RWPE2 (cell line): Measurements from ENCODE around the gene SLC1A2.
A peak's percentile ranks its signal among the peaks of the same experiment; 100 is the strongest.

Experiments
- ATAC-seq: fragments of 200-7000 bp; cut with Tn5 transposase; 3 replicates; pipeline ENCODE4 v1.9.1; 2021; ENCODE audit warnings: low read depth
- DNase-seq: peaks from one replicate; pipeline ENCODE4 v3.0.0-alpha.2; 2020; ENCODE audit warnings: low spot score
- H3K27ac ChIP-seq: fragments of 450-650 bp; 2 replicates; pipeline ENCODE4 v1.5.1; 2017; ENCODE audit warnings: mild to moderate bottlenecking; ENCODE audit not compliant: poor library complexity, severe bottlenecking
- H3K27me3 ChIP-seq: fragments of 250-450 bp; sonication (Bioruptor Pico); 2 replicates; pipeline ENCODE4 v1.5.1; 2021; ENCODE audit warnings: mild to moderate bottlenecking, moderate library complexity; ENCODE audit not compliant: insufficient read depth, poor library complexity, severe bottlenecking
- H3K36me3 ChIP-seq: fragments of 250-450 bp; sonication (Bioruptor Pico); 2 replicates; pipeline ENCODE4 v1.5.1; 2020; ENCODE audit warnings: low read depth, mild to moderate bottlenecking, moderate library complexity
- H3K4me1 ChIP-seq: fragments of 250-450 bp; sonication (Bioruptor Pico); 2 replicates; pipeline ENCODE4 v1.5.1; 2021; ENCODE audit warnings: mild to moderate bottlenecking, moderate library complexity; ENCODE audit not compliant: insufficient read depth, poor library complexity, severe bottlenecking
- H3K4me3 ChIP-seq: fragments of 250-450 bp; sonication (Bioruptor Pico); 2 replicates; pipeline ENCODE4 v1.5.1; 2021; ENCODE audit warnings: mild to moderate bottlenecking, moderate library complexity; ENCODE audit not compliant: severe bottlenecking
- H3K9me3 ChIP-seq: fragments of 250-450 bp; sonication (Bioruptor Pico); 2 replicates; pipeline ENCODE4 v1.5.1; 2021; ENCODE audit warnings: mild to moderate bottlenecking, moderate library complexity; ENCODE audit not compliant: severe bottlenecking
- TF ChIP-seq, protein P1 (sequence below): fragments of 450-650 bp; IDR thresholded peaks from one replicate; pipeline ENCODE4 v1.5.1; 2017; ENCODE audit warnings: mild to moderate bottlenecking, moderate library complexity; ENCODE audit not compliant: poor library complexity, severe bottlenecking

Gene SLC1A2

DNA sequence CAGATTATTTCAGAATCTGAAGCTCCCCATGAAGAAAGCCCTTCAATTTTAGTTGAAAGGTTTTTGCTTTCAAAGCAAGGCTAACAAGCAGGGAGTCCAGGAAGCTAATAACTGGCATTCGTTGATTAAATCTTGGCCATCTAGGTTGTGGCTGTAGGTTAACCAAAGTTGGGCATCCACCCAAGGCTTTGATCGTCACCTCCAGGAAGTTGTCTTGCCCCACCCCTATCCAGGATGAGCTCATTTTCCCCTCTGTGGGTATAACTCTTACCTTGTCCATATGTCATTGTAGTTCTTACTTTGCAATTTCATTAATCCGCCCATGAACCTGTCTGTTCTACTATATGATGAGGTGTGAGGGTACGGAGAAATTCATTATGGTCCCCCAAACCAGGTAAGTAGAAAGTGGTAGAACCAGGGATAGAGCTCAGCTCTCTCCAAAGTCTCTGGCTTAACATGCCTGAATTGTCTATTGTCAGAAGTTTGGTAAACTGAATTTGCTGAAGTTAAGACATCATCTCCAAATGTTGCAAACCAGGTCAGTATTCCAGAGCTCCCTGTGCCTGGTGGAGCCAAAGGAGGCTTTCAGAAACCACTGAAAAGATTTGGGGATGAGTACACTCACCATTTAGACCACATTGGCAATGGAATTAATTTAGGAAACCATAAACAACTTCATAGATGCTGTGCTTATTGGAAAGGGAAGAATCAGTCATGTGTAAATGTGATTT, 183.3 kb downstream of the SLC1A2 start:
- peak; percentile 73 for ATAC-seq

DNA sequence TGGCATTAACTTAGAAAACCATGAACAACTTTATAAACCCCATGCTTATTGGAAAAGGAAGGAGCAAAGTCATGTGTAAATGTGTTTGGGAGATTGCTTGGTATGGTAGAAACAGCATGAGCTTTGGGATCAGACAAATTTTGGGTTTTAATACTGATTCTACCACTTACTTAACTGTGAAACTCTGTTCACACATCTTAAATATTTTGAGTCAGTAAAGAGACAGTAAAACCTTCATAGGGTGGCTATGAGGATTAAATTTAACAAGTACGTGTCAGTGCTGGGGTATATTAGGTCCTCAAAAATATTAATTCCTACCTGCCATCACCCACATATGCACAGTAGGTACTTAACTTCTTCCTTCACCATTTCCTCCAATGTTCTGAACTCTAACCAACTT, 183.9 kb downstream of the SLC1A2 start:
- Histone ChIP-seq H3K27me3 (no peaks in the 10 kb centered on the region), H3K9me3 (no peaks in the 10 kb centered on the region), H3K4me1 (peaks cover 24% of the 10 kb centered on the region), H3K4me3 (no peak overlapping the region), H3K27ac (peak overlapping the region; percentile 24), H3K36me3 (peaks cover 10% of the 10 kb centered on the region; the same call in 1 of the 2 replicates)
- ATAC-seq (no peak), DNase-seq (no peak)
- TF ChIP-seq, protein P1, sequence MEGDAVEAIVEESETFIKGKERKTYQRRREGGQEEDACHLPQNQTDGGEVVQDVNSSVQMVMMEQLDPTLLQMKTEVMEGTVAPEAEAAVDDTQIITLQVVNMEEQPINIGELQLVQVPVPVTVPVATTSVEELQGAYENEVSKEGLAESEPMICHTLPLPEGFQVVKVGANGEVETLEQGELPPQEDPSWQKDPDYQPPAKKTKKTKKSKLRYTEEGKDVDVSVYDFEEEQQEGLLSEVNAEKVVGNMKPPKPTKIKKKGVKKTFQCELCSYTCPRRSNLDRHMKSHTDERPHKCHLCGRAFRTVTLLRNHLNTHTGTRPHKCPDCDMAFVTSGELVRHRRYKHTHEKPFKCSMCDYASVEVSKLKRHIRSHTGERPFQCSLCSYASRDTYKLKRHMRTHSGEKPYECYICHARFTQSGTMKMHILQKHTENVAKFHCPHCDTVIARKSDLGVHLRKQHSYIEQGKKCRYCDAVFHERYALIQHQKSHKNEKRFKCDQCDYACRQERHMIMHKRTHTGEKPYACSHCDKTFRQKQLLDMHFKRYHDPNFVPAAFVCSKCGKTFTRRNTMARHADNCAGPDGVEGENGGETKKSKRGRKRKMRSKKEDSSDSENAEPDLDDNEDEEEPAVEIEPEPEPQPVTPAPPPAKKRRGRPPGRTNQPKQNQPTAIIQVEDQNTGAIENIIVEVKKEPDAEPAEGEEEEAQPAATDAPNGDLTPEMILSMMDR = no peak

More for the DNA sequence above, 183.3 kb downstream of the SLC1A2 start:
- no peaks in the 10 kb centered on the region for H3K9me3 ChIP-seq
- H3K36me3 ChIP-seq = peaks cover 4% of the 10 kb centered on the region; the same call in 1 of the 2 replicates
- peak overlapping the region; percentile 24 for H3K27ac ChIP-seq
- TF ChIP-seq, protein P1 = no peak
- no peak overlapping the region for H3K4me3 ChIP-seq
- peak; percentile 66 for DNase-seq
- H3K4me1 ChIP-seq = peaks cover 24% of the 10 kb centered on the region
- no peaks in the 10 kb centered on the region for H3K27me3 ChIP-seq

DNA sequence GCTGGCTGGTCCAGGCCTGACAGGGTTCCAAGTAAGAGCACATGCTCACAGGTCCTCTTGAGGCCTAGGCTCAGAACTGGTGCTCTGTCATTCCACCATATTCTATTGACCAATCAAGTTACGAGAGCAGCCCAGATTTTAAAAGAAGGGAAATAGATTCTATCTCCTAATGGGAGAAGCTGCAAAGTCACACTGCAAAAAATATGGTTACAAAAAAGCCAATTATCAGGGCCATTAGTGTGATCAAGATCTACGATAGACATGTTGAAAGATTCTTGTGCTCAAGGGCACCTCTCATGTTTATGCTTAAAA, 184.2 kb downstream of the SLC1A2 start:
- Histone ChIP-seq H3K4me1 (peaks cover 24% of the 10 kb centered on the region), H3K4me3 (no peak overlapping the region), H3K36me3 (peaks cover 14% of the 10 kb centered on the region; the same call in 1 of the 2 replicates), H3K27me3 (no peaks in the 10 kb centered on the region), H3K27ac (no peak overlapping the region), H3K9me3 (no peaks in the 10 kb centered on the region)
- ATAC-seq (no peak), DNase-seq (no peak)
- TF ChIP-seq, protein P1 = no peak

DNA sequence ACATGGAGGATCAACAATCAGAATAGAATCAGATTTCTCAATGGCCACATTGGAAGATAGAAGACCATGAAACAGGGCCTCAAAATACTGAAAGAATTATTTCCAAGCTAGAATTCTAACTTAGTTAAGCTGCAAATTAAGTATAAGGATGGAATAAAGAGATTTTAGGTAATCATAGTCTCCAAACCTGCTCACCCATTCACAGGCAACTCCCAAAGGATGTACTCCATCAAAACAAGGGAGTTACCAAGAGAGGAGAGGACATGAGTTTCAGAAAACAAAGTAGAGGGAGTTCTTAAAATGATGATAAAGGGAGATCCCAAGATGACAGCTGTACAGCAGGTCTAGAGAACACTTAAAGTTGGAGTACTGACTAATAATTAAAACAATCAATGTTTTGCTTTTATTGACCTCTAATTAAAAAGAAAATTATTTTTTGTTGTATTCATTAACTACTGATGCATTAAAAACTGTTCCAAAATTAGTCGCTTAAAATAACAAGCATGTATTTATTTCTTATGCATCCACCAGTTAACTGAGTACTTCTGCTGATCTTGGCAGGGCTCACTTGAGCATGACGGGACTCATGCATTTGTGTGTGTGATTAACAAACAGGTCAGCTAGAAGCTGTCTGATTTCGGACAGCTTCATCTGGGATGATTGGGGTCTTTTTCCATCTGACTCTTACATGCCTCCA, 184.8 kb downstream of the SLC1A2 start:
- no peak for ATAC-seq
- Histone ChIP-seq H3K27ac (no peak overlapping the region), H3K36me3 (peaks cover 19% of the 10 kb centered on the region), H3K4me1 (peaks cover 24% of the 10 kb centered on the region), H3K27me3 (no peaks in the 10 kb centered on the region), H3K4me3 (no peak overlapping the region), H3K9me3 (no peaks in the 10 kb centered on the region)
- TF ChIP-seq, protein P1 = no peak
- no peak for DNase-seq

DNA sequence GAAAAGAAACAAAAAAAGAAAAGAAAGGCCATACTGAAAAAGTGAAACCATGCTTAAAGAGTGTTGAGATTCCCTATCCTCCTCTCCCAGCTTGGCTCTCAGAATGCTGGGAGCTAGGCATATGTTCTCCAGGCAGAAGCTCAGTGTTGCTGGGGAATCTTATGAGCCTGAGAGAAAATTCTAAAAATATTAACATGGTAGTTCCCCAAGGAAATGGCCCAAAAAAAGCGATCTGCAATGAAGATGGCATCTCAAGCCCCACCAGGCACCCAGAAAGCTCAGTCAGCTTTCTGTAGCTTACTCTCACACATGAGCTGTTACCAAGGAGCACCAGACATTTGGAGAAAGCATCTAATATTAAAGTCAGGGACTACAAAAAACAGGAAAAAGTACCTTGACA, 185.8 kb downstream of the SLC1A2 start:
- no peak overlapping the region for H3K27ac ChIP-seq
- H3K27me3 ChIP-seq = no peaks in the 10 kb centered on the region
- DNase-seq (no peak), ATAC-seq (no peak)
- peaks cover 24% of the 10 kb centered on the region for H3K4me1 ChIP-seq
- no peaks in the 10 kb centered on the region for H3K9me3 ChIP-seq
- H3K36me3 ChIP-seq = peaks cover 30% of the 10 kb centered on the region
- no peak overlapping the region for H3K4me3 ChIP-seq
- TF ChIP-seq, protein P1 = no peak
